ENCODE data around the gene PANX1.

Gene PANX1

DNA sequence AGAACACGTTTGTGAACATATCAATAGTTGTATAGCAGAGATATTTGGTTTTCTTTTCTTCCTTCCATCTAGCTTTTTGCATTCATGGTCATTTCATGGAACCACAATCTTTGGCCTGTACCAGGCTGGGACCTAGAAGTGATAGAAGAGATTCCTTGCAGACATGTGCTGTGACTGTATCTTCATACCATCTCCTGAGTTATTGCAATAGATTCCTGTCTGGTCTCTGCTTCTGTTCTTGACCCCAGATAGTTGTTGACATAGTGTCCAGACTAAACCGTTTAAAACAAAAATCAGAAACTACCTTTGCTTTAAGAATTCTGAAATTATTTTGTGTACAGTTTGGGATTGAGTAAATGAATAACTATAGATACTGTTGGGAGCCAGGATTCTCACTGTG, 16.8 kb downstream of the PANX1 start:
- H3K9me2 ChIP-seq (replicated peaks; ENCODE audit: control insufficient read depth, low read length), result no peaks in the 10 kb centered on the region
- H3K27ac ChIP-seq (ENCODE audit: low read depth, low read length), result no peak overlapping the region
- no peaks in the 10 kb centered on the region for H3K36me3 ChIP-seq (ENCODE audit: control insufficient read depth, low read length)
- H4K20me1 ChIP-seq (ENCODE audit: control insufficient read depth, insufficient read depth, low read depth, low read length), result peaks cover 5% of the 10 kb centered on the region; the same call in 1 of the 2 replicates
- no peak overlapping the region for H3K4me2 ChIP-seq (ENCODE audit: low read length)
- TF ChIP-seq CTCF (IDR thresholded peaks at IDR 0.05; ENCODE audit: low read depth, low read length, poor library complexity, severe bottlenecking), result no peak
- no peak for TF ChIP-seq EZH2phosphoT487 (IDR thresholded peaks at IDR 0.05; ENCODE audit: borderline replicate concordance, low read length)
- peaks cover 52% of the 10 kb centered on the region for H3K79me2 ChIP-seq (ENCODE audit: control insufficient read depth, low read length)
- H3F3A ChIP-seq (ENCODE audit: control insufficient read depth, insufficient read depth), result no peaks in the 10 kb centered on the region
- H3K4me3 ChIP-seq (ENCODE audit: low read length), result no peak overlapping the region
- H3K9me3 ChIP-seq (ENCODE audit: control insufficient read depth, insufficient read depth, low read length), result no peaks in the 10 kb centered on the region
- peaks cover 1% of the 10 kb centered on the region for H3K4me1 ChIP-seq (ENCODE audit: control insufficient read depth, low read length)
- H3K27me3 ChIP-seq (ENCODE audit: control insufficient read depth, low read length), result no peaks in the 10 kb centered on the region

DNA sequence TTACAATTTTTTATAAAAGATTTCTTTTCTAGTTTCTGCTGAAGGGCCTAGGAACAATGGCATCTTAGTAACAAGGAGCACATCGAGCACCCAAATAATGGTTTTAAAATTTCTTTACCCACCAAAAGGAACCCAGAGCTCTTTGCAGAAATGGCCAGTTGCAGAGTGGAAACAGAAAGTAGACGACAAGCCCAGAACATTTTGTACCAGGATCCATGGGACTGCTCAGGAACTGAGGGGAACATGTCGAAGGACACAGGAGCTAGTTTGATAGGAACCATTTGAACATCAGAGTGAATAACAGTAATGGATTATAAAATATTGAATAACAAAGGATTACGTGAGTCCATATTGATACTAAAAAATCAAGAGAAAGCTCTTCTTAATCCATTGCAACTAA, 17.3 kb downstream of the PANX1 start:
- peaks cover 53% of the 10 kb centered on the region for H3K79me2 ChIP-seq (ENCODE audit: control insufficient read depth, low read length)
- H4K20me1 ChIP-seq (ENCODE audit: control insufficient read depth, insufficient read depth, low read depth, low read length), result peaks cover 5% of the 10 kb centered on the region; the same call in 1 of the 2 replicates
- H3K4me1 ChIP-seq (ENCODE audit: control insufficient read depth, low read length), result peaks cover 6% of the 10 kb centered on the region
- H3F3A ChIP-seq (ENCODE audit: control insufficient read depth, insufficient read depth), result no peaks in the 10 kb centered on the region
- H3K27ac ChIP-seq (ENCODE audit: low read depth, low read length), result no peak overlapping the region
- no peaks in the 10 kb centered on the region for H3K27me3 ChIP-seq (ENCODE audit: control insufficient read depth, low read length)
- H3K4me3 ChIP-seq (ENCODE audit: low read length), result no peak overlapping the region
- TF ChIP-seq CTCF (IDR thresholded peaks at IDR 0.05; ENCODE audit: low read depth, low read length, poor library complexity, severe bottlenecking), result no peak
- no peak for TF ChIP-seq EZH2phosphoT487 (IDR thresholded peaks at IDR 0.05; ENCODE audit: borderline replicate concordance, low read length)
- H3K4me2 ChIP-seq (ENCODE audit: low read length), result no peak overlapping the region
- no peaks in the 10 kb centered on the region for H3K9me3 ChIP-seq (ENCODE audit: control insufficient read depth, insufficient read depth, low read length)
- H3K9me2 ChIP-seq (replicated peaks; ENCODE audit: control insufficient read depth, low read length), result no peaks in the 10 kb centered on the region
- no peaks in the 10 kb centered on the region for H3K36me3 ChIP-seq (ENCODE audit: control insufficient read depth, low read length)

- TF ChIP-seq CTCF (IDR thresholded peaks at IDR 0.05; ENCODE audit: low read depth, low read length, poor library complexity, severe bottlenecking) (no peak), EZH2phosphoT487 (IDR thresholded peaks at IDR 0.05; ENCODE audit: borderline replicate concordance, low read length) (no peak)
- Histone ChIP-seq H3K36me3 (ENCODE audit: control insufficient read depth, low read length) (no peaks in the 10 kb centered on the region), H4K20me1 (ENCODE audit: control insufficient read depth, insufficient read depth, low read depth, low read length) (peaks cover 5% of the 10 kb centered on the region; the same call in 1 of the 2 replicates), H3K4me2 (ENCODE audit: low read length) (no peak overlapping the region), H3K9me2 (replicated peaks; ENCODE audit: control insufficient read depth, low read length) (no peaks in the 10 kb centered on the region), H3K27me3 (ENCODE audit: control insufficient read depth, low read length) (no peaks in the 10 kb centered on the region), H3F3A (ENCODE audit: control insufficient read depth, insufficient read depth) (no peaks in the 10 kb centered on the region), H3K79me2 (ENCODE audit: control insufficient read depth, low read length) (peaks cover 56% of the 10 kb centered on the region), H3K4me1 (ENCODE audit: control insufficient read depth, low read length) (peaks cover 13% of the 10 kb centered on the region), H3K9me3 (ENCODE audit: control insufficient read depth, insufficient read depth, low read length) (no peaks in the 10 kb centered on the region), H3K4me3 (ENCODE audit: low read length) (no peak overlapping the region), H3K27ac (ENCODE audit: low read depth, low read length) (no peak overlapping the region)
Measured at GRCh38 chr11:94147433-94147845, 18.8 kb downstream of the PANX1 start.

Measured in DOHH2 (cell line).